Raji (cell line): ENCODE measurements around the gene MTM1.
A peak's percentile ranks its signal among the peaks of the same experiment; 100 is the strongest.

Source experiments
- POLR2A ChIP-seq: IDR thresholded peaks from 2 replicates; pipeline ENCODE4 v1.6.1; 2011; ENCODE audit warnings: low read depth, low read length, control low read depth; ENCODE audit not compliant: insufficient read depth

MTM1 gene

GRCh38 chrX:150655788-150656187 lies 87.4 kb downstream of the MTM1 start:
- TF ChIP-seq POLR2A, result no peak

DNA sequence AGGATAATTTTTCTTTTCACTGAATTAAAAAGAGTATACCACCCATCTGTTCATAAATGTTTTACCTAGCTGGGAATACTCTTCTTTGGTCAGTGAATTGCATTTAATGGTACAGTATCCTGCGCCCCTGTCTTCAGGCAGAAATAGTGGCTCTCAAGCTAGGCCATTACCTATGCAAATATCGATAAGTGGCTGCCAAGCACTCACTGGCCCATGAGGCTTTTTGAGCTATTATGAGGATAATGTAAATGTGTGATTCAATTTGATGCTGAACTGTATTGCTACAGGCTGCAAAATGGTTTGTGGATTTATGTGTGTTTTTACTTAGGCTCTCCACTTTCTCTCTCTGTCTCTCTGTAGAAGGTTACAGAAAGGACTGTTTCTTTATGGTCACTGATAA lies 94.7 kb downstream of the MTM1 start:
- no peak for TF ChIP-seq POLR2A

DNA sequence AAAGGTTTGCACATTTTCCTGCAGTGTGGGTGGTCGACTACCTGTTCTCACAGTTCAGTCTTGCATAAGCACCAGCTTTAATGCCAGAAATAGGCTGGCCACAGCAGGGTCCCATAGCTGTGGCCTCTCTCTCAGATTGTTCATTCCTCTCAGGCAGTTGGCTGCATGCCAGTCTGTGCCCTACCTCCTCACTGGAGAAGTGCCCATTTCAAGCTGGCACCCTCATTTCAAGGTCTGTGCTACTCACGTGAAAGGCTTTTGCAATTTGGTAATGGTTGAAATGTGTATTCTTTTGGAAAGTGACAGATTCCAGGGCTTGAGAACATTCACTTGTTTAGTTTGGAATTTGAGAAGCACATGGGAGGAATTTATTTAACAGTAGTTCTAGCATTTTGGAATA lies 95.9 kb downstream of the MTM1 start:
- TF ChIP-seq POLR2A, result no peak

- TF ChIP-seq POLR2A, result no peak
Measured at GRCh38 chrX:150676221-150676620, 107.8 kb downstream of the MTM1 start.

- no peak for TF ChIP-seq POLR2A
Measured at GRCh38 chrX:150680974-150681373, 112.6 kb downstream of the MTM1 start.

DNA sequence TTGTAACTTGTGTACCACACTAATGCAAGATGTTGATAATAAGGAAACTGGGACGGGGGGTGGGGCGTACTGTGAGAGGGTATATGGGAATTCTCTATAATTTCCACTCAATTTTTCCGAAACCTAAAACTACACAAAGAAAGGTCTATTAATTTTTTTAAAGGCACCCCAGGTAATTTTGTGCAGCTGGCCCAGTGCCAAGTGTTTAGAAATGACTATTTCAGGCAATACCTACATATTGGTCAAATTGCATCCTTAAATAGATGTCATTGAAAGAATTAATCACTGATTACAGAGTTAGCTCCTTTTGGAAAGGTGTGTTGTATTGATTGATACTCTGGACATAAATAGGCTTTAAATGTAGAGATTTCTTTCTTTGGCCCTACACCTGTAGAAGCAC lies 114.7 kb downstream of the MTM1 start:
- TF ChIP-seq POLR2A, result no peak

DNA sequence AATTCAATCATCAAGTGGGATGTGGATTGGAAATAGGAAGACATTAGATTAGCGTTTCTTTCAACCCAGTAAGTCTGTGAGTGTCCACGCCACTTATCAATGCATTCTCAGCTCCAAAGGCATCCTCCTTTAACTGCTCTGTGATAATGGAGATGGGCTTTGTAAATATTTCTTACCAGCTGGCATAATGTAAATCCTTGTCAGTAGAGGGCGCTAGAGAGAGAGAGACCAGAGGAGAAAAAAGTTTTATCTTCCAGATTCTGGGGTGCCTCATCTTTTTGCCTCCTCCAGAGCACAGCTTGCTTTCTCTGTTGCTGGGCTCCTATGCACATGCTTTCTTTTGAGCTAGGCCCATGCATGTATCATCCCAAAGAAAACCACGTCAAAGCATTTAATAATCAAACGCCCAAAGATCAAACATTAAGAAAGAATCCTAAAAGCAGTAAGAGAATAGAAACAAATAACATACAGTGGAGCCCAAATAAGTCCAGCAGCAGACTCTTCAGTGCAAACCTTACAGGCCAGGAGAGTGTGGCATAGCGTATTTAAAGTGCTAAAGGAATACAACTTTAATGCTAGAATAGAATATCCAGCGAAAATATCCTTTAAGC lies 115.2 kb downstream of the MTM1 start:
- TF ChIP-seq POLR2A, result no peak

GRCh38 chrX:150688911-150689451 lies 120.6 kb downstream of the MTM1 start:
- TF ChIP-seq POLR2A, result no peak

- no peak for TF ChIP-seq POLR2A
Measured at GRCh38 chrX:150690126-150690525, 121.7 kb downstream of the MTM1 start.

DNA sequence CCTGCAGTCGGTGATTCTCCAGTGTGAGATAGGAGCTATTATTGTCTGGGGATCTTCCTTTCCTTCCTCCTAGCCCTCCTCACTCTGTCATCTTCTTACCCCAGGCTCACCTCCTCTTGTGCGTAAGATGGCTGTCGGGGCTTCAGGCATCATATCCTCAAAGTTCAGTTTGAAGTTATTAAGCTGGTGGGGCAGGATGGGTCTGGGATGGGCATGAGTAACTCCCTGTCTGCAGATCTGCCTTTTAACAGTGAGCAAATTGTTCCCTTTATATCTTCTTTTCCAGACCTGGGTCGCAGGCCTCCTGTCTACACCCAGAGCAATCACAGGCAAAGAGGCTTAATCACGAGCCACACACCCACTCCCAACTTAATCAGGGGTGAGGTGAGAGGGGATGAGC lies 123.9 kb downstream of the MTM1 start:
- TF ChIP-seq POLR2A, result no peak

GRCh38 chrX:150692831-150693724 lies 124.7 kb downstream of the MTM1 start, which contains the start of gene MTMR1:
MTMR1 (plus strand) TSS chrX:150693396; CDS start chrX:150693531, 135 bp downstream.
- TF ChIP-seq POLR2A, result peak; percentile 67

- no peak for TF ChIP-seq POLR2A
Measured at GRCh38 chrX:150693725-150694574, 125.5 kb downstream of the MTM1 start.

DNA sequence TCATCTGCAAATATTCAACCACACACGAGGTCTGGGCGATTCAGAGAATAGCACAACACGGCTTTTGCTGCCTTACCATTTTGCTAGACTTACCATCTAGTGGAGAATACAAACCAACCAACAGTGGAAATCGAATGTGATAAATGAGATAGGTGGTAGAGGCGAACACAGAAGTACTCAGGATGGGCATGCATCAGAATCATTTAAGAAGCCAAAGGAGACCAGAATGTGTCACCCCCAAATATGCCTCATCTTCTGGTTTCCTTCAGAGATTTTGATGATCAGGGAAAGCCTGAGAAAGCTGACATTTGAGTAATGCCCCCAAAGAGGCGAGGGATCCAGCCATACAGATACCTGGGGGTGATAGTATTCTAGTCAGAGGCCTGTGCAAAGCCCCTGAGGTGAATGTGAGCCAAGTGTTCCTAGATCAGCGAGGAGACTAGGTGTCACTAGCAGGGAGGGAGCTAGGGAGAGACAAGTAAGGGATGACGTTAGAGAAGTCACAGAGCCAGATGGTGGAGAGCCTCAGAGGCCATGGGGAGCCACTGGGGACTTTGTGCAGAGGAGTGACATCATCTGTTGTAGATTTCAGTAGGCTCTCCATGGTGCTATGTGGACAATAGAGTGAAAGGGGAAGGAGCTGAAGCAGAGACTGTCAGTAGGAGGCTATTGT lies 126.5 kb downstream of the MTM1 start:
- TF ChIP-seq POLR2A, result no peak

DNA sequence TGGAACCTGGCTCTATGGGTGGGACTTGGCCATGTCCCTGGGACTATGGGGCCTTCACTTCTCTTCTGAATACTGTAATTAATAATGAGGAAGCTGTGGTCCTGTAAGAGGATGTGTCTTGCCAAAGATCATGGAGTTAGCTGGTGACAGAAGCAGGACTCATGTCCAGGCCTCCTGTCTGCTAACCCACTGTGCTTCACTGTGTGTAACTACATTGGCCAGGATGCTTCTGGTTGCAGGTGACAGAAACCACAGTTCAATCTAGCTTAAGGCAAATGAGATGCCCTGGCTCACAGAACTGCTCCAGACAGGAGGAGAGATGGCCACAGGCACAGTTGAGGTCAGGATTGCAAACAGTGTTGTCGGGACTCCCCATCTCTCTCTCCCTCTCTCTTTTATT lies 127.9 kb downstream of the MTM1 start:
- 0 out of 2 replicates have a peak, but pooled peaks have one; percentile 29 for TF ChIP-seq POLR2A

DNA sequence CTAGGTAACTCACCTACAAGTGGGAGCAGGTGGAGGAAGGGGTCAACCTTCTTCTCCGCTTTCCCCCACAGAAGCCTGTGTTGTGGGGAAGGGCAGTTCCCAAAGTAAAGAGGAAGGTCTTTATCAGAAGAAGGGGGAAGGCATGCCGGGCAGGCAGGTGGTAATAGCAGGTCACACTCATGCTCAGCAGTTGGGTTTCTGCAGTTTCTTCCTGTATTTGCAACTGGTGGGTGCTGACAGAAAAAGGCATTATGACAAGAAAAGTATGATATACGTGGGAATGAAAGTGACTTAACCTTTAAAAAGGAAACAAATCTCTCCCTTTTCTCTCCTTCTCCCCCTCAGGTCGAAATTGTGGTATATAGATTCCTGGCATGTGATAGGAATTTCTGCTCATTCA lies 128.4 kb downstream of the MTM1 start:
- no peak for TF ChIP-seq POLR2A

- TF ChIP-seq POLR2A, result no peak
Measured at GRCh38 chrX:150697641-150698040, 129.2 kb downstream of the MTM1 start.
